PFSK-1 (cell line): ENCODE data around the gene PTDSS2.

Experiments
- POLR2AphosphoS5 ChIP-seq: IDR thresholded peaks from 2 replicates; pipeline ENCODE4 v1.6.1; 2012; ENCODE audit warnings: low read depth, mild to moderate bottlenecking, control low read depth, low read length, moderate library complexity
- SIN3A ChIP-seq: IDR thresholded peaks from 2 replicates; pipeline ENCODE4 v1.6.1; 2012; ENCODE audit warnings: mild to moderate bottlenecking, low read length, moderate library complexity, borderline replicate concordance; ENCODE audit not compliant: insufficient read depth
- TAF1 ChIP-seq: IDR thresholded peaks from 2 replicates; pipeline ENCODE4 v1.6.1; 2012; ENCODE audit warnings: low read length, control low read depth, borderline replicate concordance; ENCODE audit not compliant: insufficient read depth

GRCh38 chr11:447923-448731 lies 2.0 kb upstream of the PTDSS2 start:
- TF ChIP-seq TAF1 = no peak
- TF ChIP-seq POLR2AphosphoS5 = peak; percentile 75; the same call in 1 of the 2 replicates
- no peak for TF ChIP-seq SIN3A
